Stimulated activated CD4-positive, alpha-beta T cell treated with anti-CD3 and anti-CD28 coated beads, Interleukin-15, amount 100 ng/mL, for 48 hours (primary cell): Measurements from ENCODE around the gene PPP6R2.

Source experiments
- DNase-seq, 2 donors: peaks; one replicate each; pipeline ENCODE4 v3.0.0-alpha.2; 2020; ENCODE audit warnings: low read depth in 2 of 2

PPP6R2 gene

GRCh38 chr22:50485221-50486131 lies 142.3 kb downstream of the PPP6R2 start:
- no peak for DNase-seq

GRCh38 chr22:50486561-50487289 lies 143.6 kb downstream of the PPP6R2 start, which contains the start of gene MIOX:
Gene MIOX (plus strand): TSS chr22:50486859. CDS start chr22:50486898, 39 bp downstream.
- DNase-seq: no peak

- no peak for DNase-seq
These were observed 144.3 kb downstream of the PPP6R2 start for GRCh38 chr22:50487290-50488005.

GRCh38 chr22:50488006-50488677 lies 145.0 kb downstream of the PPP6R2 start:
- DNase-seq: no peak

- DNase-seq: no peak
These were observed 145.8 kb downstream of the PPP6R2 start for GRCh38 chr22:50488886-50489285.

GRCh38 chr22:50489363-50490243 lies 146.5 kb downstream of the PPP6R2 start:
- no peak for DNase-seq

- no peak for DNase-seq
These were observed 147.6 kb downstream of the PPP6R2 start for GRCh38 chr22:50490531-50491308.
